PFSK-1 (cell line): ENCODE data around the gene SERPINA5.

Experiments used
- FOXP2 ChIP-seq: optimal IDR thresholded peaks from 2 replicates; pipeline ENCODE3; 2011; ENCODE audit warnings: borderline replicate concordance, control low read depth, inconsistent platforms; ENCODE audit not compliant: insufficient read depth; ENCODE audit errors: extremely low read length, extremely low read depth
- POLR2AphosphoS5 ChIP-seq: IDR thresholded peaks from 2 replicates; pipeline ENCODE4 v1.6.1; 2012; ENCODE audit warnings: low read depth, mild to moderate bottlenecking, control low read depth, low read length, moderate library complexity
- REST ChIP-seq, 2 experiments: IDR thresholded peaks; 2 replicates each; pipeline versions ENCODE4 v1.6.1 to v1.8.0; 2011 to 2012; ENCODE audit warnings: low read depth in 2 of 2, low read length in 2 of 2, control low read depth in 1 of 2, inconsistent platforms in 1 of 2, mild to moderate bottlenecking in 1 of 2, moderate library complexity in 1 of 2; ENCODE audit not compliant: insufficient read depth in 1 of 2
- SIN3A ChIP-seq: IDR thresholded peaks from 2 replicates; pipeline ENCODE4 v1.6.1; 2012; ENCODE audit warnings: mild to moderate bottlenecking, low read length, moderate library complexity, borderline replicate concordance; ENCODE audit not compliant: insufficient read depth
- TAF1 ChIP-seq: IDR thresholded peaks from 2 replicates; pipeline ENCODE4 v1.6.1; 2012; ENCODE audit warnings: low read length, control low read depth, borderline replicate concordance; ENCODE audit not compliant: insufficient read depth

Gene SERPINA5

GRCh38 chr14:94622653-94623421 lies 41.6 kb downstream of the SERPINA5 start:
- TF ChIP-seq SIN3A (no peak), TAF1 (no peak), REST (IDR thresholded peaks at IDR 0.05; ENCODE audit: insufficient read depth in 1 of 2, low read depth in 2 of 2, low read length in 2 of 2) (no peak), FOXP2 (no peak), POLR2AphosphoS5 (no peak)

GRCh38 chr14:94623422-94623809 lies 42.2 kb downstream of the SERPINA5 start:
- TF ChIP-seq POLR2AphosphoS5 (no peak), SIN3A (no peak), REST (IDR thresholded peaks at IDR 0.05; ENCODE audit: insufficient read depth in 1 of 2, low read depth in 2 of 2, low read length in 2 of 2) (no peak), FOXP2 (no peak), TAF1 (no peak)

- TF ChIP-seq TAF1 (no peak), SIN3A (no peak), FOXP2 (no peak), REST (IDR thresholded peaks at IDR 0.05; ENCODE audit: insufficient read depth in 1 of 2, low read depth in 2 of 2, low read length in 2 of 2) (no peak), POLR2AphosphoS5 (no peak)
Measured at GRCh38 chr14:94623856-94624499, 42.8 kb downstream of the SERPINA5 start.

GRCh38 chr14:94624537-94625352 lies 43.5 kb downstream of the SERPINA5 start:
- TF ChIP-seq REST (IDR thresholded peaks at IDR 0.05; ENCODE audit: insufficient read depth in 1 of 2, low read depth in 2 of 2, low read length in 2 of 2) (no peak), POLR2AphosphoS5 (no peak), SIN3A (no peak), FOXP2 (no peak), TAF1 (no peak)
